KBM-7 (cell line): ENCODE results near the gene CACNA1D.
"Not testable (repeated sequence)": the region's sequence is repeated elsewhere in the genome, so short reads cannot be mapped to it uniquely, and the experiment has no call there.

Experiments used
- DNase-seq: peaks from one replicate; pipeline ENCODE4 v3.0.0-alpha.2; 2015
- in situ Hi-C: fragments of 300-500 bp; cut with MboI; formaldehyde crosslinking; loops from 2 replicates; pipeline ENCODE4 v1.14.3; 2020; ENCODE audit warnings: low sequenced_read_pairs, low pct_unique_long_range_greater_than_20kb, mixed read lengths

The CACNA1D gene

GRCh38 chr3:53554559-53555067 is 60.2 kb downstream of the CACNA1D start:
- in situ Hi-C loops: no loop called here
- DNase-seq: no peak

- no peak for DNase-seq
- in situ Hi-C loops: no loop called here
Measured at GRCh38 chr3:53555068-53555588, 60.7 kb downstream of the CACNA1D start.

GRCh38 chr3:53566461-53567145 is 72.2 kb downstream of the CACNA1D start:
- in situ Hi-C loops: no loop called here
- DNase-seq: no peak

GRCh38 chr3:53570081-53570480 is 75.7 kb downstream of the CACNA1D start:
- DNase-seq: no peak
- in situ Hi-C loops: no loop called here

- in situ Hi-C loops: no loop called here
- DNase-seq: no peak
Measured at GRCh38 chr3:53570709-53571108, 76.3 kb downstream of the CACNA1D start.

GRCh38 chr3:53571264-53571663 is 76.9 kb downstream of the CACNA1D start:
- in situ Hi-C loops: no loop called here
- no peak for DNase-seq

- in situ Hi-C loops, DNase-seq: not testable (repeated sequence)
Measured at GRCh38 chr3:53572184-53572583, 77.8 kb downstream of the CACNA1D start.

- in situ Hi-C loops: no loop called here
- DNase-seq: no peak
Measured at GRCh38 chr3:53577506-53577905, 83.1 kb downstream of the CACNA1D start.

- in situ Hi-C loops: no loop called here
- DNase-seq: no peak
Measured at GRCh38 chr3:53579636-53580035, 85.2 kb downstream of the CACNA1D start.

- in situ Hi-C loops: no loop called here
- peak; percentile 21 for DNase-seq
Measured at GRCh38 chr3:53581671-53582070, 87.3 kb downstream of the CACNA1D start.

GRCh38 chr3:53583161-53583690 is 88.8 kb downstream of the CACNA1D start:
- no peak for DNase-seq
- in situ Hi-C loops: no loop called here

- in situ Hi-C loops: no loop called here
- DNase-seq: no peak
Measured at GRCh38 chr3:53585049-53585448, 90.6 kb downstream of the CACNA1D start.

- in situ Hi-C loops: no loop called here
- no peak for DNase-seq
Measured at GRCh38 chr3:53585627-53586026, 91.2 kb downstream of the CACNA1D start.

GRCh38 chr3:53588122-53588521 is 93.7 kb downstream of the CACNA1D start:
- DNase-seq: no peak
- in situ Hi-C loops: no loop called here

- in situ Hi-C loops: no loop called here
- DNase-seq: no peak
Measured at GRCh38 chr3:53589201-53589600, 94.8 kb downstream of the CACNA1D start.

GRCh38 chr3:53589806-53590205 is 95.4 kb downstream of the CACNA1D start:
- in situ Hi-C loops: no loop called here
- no peak for DNase-seq

GRCh38 chr3:53590606-53591005 is 96.2 kb downstream of the CACNA1D start:
- in situ Hi-C loops: no loop called here
- no peak for DNase-seq

GRCh38 chr3:53591646-53592045 is 97.2 kb downstream of the CACNA1D start:
- no peak for DNase-seq
- in situ Hi-C loops: no loop called here

- in situ Hi-C loops: no loop called here
- no peak for DNase-seq
Measured at GRCh38 chr3:53592862-53593261, 98.5 kb downstream of the CACNA1D start.

- no peak for DNase-seq
- in situ Hi-C loops: no loop called here
Measured at GRCh38 chr3:53593611-53594010, 99.2 kb downstream of the CACNA1D start.

GRCh38 chr3:53594276-53594675 is 99.9 kb downstream of the CACNA1D start:
- no peak for DNase-seq
- in situ Hi-C loops: no loop called here
